OCI-LY1 (cell line): Measurements from ENCODE around the gene CHN1.

ENCODE experiments used
- H2AFZ ChIP-seq: fragments of 200-600 bp; sonication (generic), shearing (Covaris generic); 2 replicates; pipeline ENCODE4 v1.6.0; 2014; ENCODE audit warnings: antibody characterized with exemption, mild to moderate bottlenecking, low read length
- H3F3A ChIP-seq: fragments of 200-600 bp; sonication (generic), shearing (Covaris generic); 2 replicates; pipeline ENCODE4 v1.6.0; 2014; ENCODE audit warnings: mild to moderate bottlenecking, antibody characterized with exemption, low read length, moderate library complexity; ENCODE audit not compliant: insufficient read depth
- H3K27ac ChIP-seq: fragments of 200-600 bp; sonication (generic); 2 replicates; pipeline ENCODE4 v1.5.1; 2014; ENCODE audit warnings: low read length, mixed run types, mild to moderate bottlenecking, low read depth; ENCODE audit not compliant: poor library complexity, severe bottlenecking
- H3K27me3 ChIP-seq: fragments of 200-600 bp; sonication (generic); 2 replicates; pipeline ENCODE4 v1.6.0; 2014; ENCODE audit warnings: antibody characterized with exemption, mild to moderate bottlenecking, low read length, moderate library complexity; ENCODE audit not compliant: insufficient read depth
- H3K36me3 ChIP-seq: fragments of 200-600 bp; sonication (generic); 2 replicates; pipeline ENCODE4 v1.6.1; 2014; ENCODE audit warnings: mild to moderate bottlenecking, antibody characterized with exemption, low read length, moderate library complexity, mixed read lengths; ENCODE audit not compliant: insufficient read depth
- H3K4me1 ChIP-seq: fragments of 200-600 bp; sonication (generic); 2 replicates; pipeline ENCODE4 v1.5.1; 2014; ENCODE audit warnings: mild to moderate bottlenecking, low read length, moderate library complexity; ENCODE audit not compliant: insufficient read depth, severe bottlenecking
- H3K4me2 ChIP-seq: fragments of 200-600 bp; sonication (generic), shearing (Covaris generic); 2 replicates; pipeline ENCODE4 v1.6.1; 2014; ENCODE audit warnings: low read length
- H3K4me3 ChIP-seq: fragments of 200-600 bp; sonication (generic); 2 replicates; pipeline ENCODE4 v1.5.1; 2014; ENCODE audit warnings: low read length, low read depth, mild to moderate bottlenecking, mixed read lengths; ENCODE audit not compliant: poor library complexity, severe bottlenecking
- H3K79me2 ChIP-seq: fragments of 200-600 bp; shearing (Covaris generic); 2 replicates; pipeline ENCODE4 v1.6.1; 2016; ENCODE audit warnings: mixed run types, low read length, mixed read lengths; ENCODE audit not compliant: insufficient read depth
- H3K9ac ChIP-seq: fragments of 200-600 bp; sonication (generic), shearing (Covaris generic); 2 replicates; pipeline ENCODE4 v1.6.1; 2014; ENCODE audit warnings: mild to moderate bottlenecking, low read length, mixed read lengths
- H3K9me2 ChIP-seq: fragments of 200-600 bp; sonication (generic), shearing (Covaris generic); 2 replicates; pipeline ENCODE4 v1.6.1; 2014; ENCODE audit warnings: low read depth, mild to moderate bottlenecking, low read length, mixed read lengths
- H3K9me3 ChIP-seq: fragments of 200-600 bp; shearing (Covaris generic); 2 replicates; pipeline ENCODE4 v1.6.1; 2014; ENCODE audit warnings: low read length, mixed read lengths
- H4K20me1 ChIP-seq: fragments of 200-600 bp; sonication (generic), shearing (Covaris generic); 2 replicates; pipeline ENCODE4 v1.6.0; 2016; ENCODE audit warnings: mild to moderate bottlenecking, low read length; ENCODE audit not compliant: insufficient read depth
- EZH2 ChIP-seq: fragments of 200-600 bp; sonication (generic), shearing (Covaris generic); IDR thresholded peaks from 2 replicates; pipeline ENCODE4 v1.8.0; 2017; ENCODE audit warnings: borderline replicate concordance, mixed run types, mild to moderate bottlenecking, antibody characterized with exemption, low read length, moderate library complexity, mixed read lengths
- TF ChIP-seq, protein P1 (sequence below): fragments of 200-600 bp; sonication (generic), shearing (Covaris generic); IDR thresholded peaks from 2 replicates; pipeline ENCODE4 v1.5.1; 2017; ENCODE audit warnings: mild to moderate bottlenecking, antibody characterized with exemption, low read length, moderate library complexity, mixed read lengths

CHN1 gene

DNA sequence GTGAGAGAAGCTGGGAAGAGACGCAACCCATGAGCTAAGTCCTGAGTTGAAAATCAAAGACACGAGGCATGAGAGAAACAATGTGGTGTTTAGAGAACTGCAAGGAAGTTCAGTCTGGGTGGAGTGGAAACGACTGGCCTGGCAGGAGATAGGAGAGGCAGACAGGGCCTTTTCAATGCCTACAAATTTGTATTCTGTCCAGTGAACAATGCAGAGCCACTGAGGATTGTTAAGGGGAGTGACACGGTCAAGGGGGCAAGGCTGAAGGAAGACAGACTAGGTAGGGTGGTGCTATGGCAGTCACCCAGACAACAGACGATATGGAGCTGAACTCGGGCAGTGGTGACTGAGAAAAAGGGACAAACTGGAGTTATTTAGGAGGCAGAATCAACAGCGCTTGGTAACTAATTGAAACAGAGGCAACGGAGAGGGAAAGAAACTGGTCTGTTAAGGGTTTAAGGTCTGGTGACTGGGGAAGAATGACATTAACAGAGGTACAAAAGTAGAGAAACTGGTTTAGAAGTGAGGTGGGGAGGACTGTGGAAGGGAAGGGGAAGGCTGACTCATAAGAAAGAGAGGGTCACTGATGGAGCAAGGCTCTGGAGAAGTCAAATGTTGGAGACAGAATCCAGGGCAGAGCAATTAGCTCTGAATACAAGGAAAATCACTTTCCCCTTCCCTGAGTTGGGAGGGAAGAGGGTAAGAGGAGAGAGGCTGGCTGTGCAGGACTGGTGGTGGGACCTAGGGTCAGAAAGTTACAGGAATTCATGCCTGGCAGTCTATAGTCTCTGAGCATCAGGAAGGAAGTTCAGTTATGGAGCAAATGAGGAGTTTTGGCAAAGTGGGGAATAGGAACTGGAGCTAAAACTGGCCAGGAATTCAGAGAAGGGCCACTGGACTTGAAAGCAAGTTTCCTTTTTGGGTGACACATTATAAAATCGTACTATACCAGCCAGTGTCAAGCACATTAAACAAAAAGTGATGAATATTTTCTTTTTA, 177.5 kb downstream of the CHN1 start:
- no peaks in the 10 kb centered on the region for H3F3A ChIP-seq
- H2AFZ ChIP-seq: no peak overlapping the region
- H3K4me3 ChIP-seq: no peak overlapping the region
- no peak overlapping the region for H3K9ac ChIP-seq
- no peak overlapping the region for H3K27ac ChIP-seq
- H3K9me2 ChIP-seq: no peaks in the 10 kb centered on the region
- H4K20me1 ChIP-seq: no peaks in the 10 kb centered on the region
- H3K4me2 ChIP-seq: no peak overlapping the region
- no peaks in the 10 kb centered on the region for H3K79me2 ChIP-seq
- TF ChIP-seq, protein P1, sequence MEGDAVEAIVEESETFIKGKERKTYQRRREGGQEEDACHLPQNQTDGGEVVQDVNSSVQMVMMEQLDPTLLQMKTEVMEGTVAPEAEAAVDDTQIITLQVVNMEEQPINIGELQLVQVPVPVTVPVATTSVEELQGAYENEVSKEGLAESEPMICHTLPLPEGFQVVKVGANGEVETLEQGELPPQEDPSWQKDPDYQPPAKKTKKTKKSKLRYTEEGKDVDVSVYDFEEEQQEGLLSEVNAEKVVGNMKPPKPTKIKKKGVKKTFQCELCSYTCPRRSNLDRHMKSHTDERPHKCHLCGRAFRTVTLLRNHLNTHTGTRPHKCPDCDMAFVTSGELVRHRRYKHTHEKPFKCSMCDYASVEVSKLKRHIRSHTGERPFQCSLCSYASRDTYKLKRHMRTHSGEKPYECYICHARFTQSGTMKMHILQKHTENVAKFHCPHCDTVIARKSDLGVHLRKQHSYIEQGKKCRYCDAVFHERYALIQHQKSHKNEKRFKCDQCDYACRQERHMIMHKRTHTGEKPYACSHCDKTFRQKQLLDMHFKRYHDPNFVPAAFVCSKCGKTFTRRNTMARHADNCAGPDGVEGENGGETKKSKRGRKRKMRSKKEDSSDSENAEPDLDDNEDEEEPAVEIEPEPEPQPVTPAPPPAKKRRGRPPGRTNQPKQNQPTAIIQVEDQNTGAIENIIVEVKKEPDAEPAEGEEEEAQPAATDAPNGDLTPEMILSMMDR: no peak
- no peak for TF ChIP-seq EZH2
- H3K9me3 ChIP-seq: no peaks in the 10 kb centered on the region
- no peaks in the 10 kb centered on the region for H3K36me3 ChIP-seq
- no peaks in the 10 kb centered on the region for H3K27me3 ChIP-seq
- no peaks in the 10 kb centered on the region for H3K4me1 ChIP-seq

DNA sequence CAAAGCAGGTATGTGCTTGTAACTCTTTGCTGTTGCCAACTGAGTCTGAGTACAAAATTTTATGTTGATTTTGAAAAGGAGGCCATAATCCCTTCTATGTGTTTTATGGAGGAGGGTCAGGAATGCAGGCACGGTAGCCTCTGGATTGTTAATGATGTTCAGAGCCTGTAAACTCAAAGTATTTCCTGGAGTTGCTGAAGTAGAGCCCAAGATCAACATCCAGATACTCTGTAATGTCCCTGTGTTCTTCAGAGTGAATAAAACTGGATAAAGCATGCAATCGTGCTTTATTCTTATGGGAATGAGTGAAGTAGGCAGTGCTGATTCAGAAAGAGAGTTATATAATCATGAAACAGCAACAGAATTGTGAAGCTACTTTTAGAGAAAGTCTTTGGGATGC, 179.1 kb downstream of the CHN1 start:
- no peaks in the 10 kb centered on the region for H4K20me1 ChIP-seq
- no peaks in the 10 kb centered on the region for H3K27me3 ChIP-seq
- H3K9me2 ChIP-seq: no peaks in the 10 kb centered on the region
- H3K9ac ChIP-seq: no peak overlapping the region
- no peak overlapping the region for H3K4me2 ChIP-seq
- no peaks in the 10 kb centered on the region for H3K9me3 ChIP-seq
- H3K27ac ChIP-seq: no peak overlapping the region
- no peak for TF ChIP-seq EZH2
- no peaks in the 10 kb centered on the region for H3K36me3 ChIP-seq
- no peak overlapping the region for H3K4me3 ChIP-seq
- no peak overlapping the region for H2AFZ ChIP-seq
- no peaks in the 10 kb centered on the region for H3F3A ChIP-seq
- no peaks in the 10 kb centered on the region for H3K4me1 ChIP-seq
- no peaks in the 10 kb centered on the region for H3K79me2 ChIP-seq

DNA sequence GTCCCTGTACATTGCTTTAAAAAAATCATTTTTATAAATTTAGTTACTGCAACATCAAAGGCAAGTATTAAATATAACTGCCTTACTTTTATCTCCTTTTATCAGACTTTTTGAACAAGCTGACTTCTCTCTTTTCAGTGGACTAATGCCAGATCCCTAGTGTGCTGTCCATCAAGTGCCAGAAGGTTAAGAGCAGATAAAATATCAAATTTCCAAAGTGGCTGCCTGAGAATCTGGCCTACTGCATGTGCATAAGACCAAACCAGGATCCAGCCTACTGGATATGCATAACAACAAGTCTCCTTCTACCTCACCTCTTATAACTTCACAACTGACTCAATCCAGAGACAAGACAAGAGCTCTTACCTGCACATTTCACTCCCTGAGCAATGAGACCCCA, 181.1 kb downstream of the CHN1 start:
- Histone ChIP-seq H2AFZ (no peak overlapping the region), H3K9me2 (no peaks in the 10 kb centered on the region), H3K27ac (no peak overlapping the region), H4K20me1 (no peaks in the 10 kb centered on the region), H3F3A (no peaks in the 10 kb centered on the region), H3K79me2 (no peaks in the 10 kb centered on the region), H3K9ac (no peak overlapping the region), H3K4me3 (no peak overlapping the region), H3K4me1 (no peaks in the 10 kb centered on the region), H3K27me3 (no peaks in the 10 kb centered on the region), H3K36me3 (no peaks in the 10 kb centered on the region), H3K4me2 (no peak overlapping the region), H3K9me3 (no peaks in the 10 kb centered on the region)
- no peak for TF ChIP-seq EZH2
- TF ChIP-seq, protein P1: no peak
